Measurements from ENCODE around the gene METTL16. TPM values are rescaled to one million over a fixed set of nuclear protein-coding genes. Genes with fewer than 3 reads are reported as not detected.

METTL16 gene
- total RNA-seq, 1 donor from 2014 or later = 25.3 TPM

GRCh38 chr17:2385240-2386210 lies 126.2 kb downstream of the METTL16 start:
- DNase-seq (ENCODE audit: low spot score) = no peak

DNA sequence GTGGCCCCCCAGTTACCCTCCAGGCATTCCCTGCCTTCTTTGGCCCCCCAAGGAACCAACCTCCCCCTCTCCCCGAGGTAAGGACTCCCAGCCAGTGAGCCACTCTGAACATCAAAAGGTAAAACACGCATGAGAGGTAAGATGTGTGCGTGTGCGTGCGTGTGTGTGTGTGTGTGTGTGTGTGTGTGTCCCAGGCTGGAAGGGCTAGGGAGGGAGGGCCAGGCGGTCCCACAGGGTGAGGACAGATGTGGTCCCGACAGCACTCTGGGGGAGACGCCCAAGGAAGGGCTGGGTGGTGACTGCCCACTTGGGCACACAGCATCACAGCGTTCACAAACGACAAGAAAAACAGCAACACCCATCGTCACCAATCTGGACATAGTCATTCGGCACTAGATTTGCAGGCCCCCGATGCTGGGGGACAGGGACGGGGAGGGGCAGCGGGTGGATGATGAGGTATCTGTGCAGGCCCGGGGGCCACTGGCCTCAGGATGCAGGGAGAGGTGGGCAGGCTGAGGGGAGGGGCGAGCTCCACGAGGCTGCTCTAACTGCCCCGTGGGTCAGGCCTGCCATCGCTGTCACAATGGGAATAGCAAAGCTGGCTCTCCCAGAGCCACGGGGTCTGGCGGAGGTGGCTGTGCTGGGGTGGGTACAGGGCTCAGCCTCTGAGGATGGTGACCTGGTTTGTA lies 127.1 kb downstream of the METTL16 start:
- no peak for DNase-seq (ENCODE audit: low spot score)

DNA sequence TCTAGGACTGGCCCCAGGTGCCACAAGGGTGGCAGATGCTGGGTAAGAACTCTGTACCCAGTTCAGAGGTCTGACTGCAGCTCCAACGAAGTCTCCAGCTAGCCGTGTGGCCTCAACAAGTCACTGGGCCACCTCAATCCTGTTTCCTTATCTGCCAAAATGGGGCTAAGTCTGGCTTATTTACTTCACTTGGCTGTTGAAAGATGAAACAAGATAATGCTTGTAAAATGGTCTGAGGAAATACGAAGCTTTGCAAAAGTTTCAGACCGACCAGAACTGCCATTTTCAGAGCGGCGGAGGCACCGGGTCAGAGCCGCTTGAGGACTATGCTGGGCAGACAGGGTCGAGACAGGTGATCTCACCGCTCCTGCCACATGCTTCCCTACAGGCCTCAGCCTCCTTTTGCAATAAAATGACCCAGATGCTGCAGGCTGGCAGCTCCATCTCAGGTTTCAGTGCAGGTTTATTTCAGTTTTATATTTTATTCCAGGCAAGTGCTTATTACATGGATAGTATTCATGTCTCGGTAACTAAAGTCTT lies 128.0 kb downstream of the METTL16 start:
- DNase-seq (ENCODE audit: low spot score) = no peak

DNA sequence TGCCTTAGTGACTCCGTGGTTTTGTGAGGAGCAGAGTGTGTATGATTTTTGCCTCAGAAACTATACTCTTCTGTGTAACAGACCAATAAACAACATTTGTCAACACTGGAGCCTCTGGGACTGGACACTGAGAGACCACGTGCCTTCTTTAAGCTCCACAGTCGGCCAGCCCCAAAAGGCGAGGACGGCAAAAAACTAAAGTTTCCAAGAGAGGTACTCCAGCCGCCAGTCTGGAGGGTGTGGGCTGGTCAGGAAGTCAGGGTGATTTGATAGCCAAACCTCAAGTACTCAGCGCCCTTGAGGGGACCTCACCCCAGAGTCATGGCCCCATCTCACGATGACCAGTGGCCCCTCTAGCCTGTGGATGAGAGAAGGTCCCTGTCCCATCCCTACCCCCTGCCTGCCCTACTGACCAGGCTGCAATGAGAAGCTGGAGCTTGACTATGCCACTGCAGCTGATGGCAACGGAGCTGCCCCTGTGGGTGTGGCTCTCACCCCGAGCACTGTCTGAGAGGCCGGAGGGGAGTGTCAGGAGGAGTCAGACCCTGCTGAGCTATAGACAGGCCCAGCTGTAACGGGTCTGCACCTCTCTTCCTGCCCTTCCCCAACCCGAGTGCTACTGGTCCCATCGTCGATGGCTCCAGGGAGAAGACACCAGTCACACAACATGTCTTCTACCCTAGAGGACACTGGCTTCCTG lies 130.6 kb downstream of the METTL16 start:
- no peak for DNase-seq (ENCODE audit: low spot score)

- no peak for DNase-seq (ENCODE audit: low spot score)
Observed at GRCh38 chr17:2380226-2380922, 131.3 kb downstream of the METTL16 start.

DNA sequence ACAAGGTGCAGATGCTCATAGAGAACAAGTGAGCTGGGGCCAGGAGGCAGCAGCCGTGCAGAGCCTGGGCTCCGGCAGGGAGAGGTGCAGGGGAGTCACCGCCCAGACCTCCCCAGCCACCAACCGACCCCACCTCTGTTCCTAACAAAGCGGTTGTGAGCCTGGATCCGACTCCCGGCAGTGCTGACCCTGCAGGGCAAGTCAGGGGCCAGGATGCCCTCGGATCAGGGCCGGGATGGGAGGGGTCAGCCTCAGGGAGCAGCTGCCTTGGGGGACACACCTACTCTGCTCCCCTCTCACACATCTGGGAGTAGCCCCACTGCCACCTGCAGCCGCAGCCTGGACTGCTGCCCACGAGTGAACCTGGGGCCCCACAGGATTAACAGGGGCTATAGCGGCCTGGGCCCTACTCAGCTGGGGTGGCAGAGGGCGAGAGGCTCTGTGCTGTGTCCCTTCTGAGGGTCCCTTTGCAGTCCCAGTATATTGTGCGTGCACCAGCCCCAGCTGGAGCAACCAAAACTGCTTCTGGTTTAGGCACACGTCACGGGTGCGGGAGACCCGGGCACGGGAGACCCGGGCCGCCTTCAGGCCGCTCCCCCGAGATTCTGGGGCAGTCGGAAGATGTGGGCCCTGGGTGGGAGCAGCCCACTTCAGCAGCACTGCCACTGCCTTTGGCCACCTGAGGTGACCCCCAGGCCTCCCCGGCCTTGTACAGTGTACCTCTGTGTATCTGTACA lies 132.0 kb downstream of the METTL16 start:
- no peak for DNase-seq (ENCODE audit: low spot score)

DNA sequence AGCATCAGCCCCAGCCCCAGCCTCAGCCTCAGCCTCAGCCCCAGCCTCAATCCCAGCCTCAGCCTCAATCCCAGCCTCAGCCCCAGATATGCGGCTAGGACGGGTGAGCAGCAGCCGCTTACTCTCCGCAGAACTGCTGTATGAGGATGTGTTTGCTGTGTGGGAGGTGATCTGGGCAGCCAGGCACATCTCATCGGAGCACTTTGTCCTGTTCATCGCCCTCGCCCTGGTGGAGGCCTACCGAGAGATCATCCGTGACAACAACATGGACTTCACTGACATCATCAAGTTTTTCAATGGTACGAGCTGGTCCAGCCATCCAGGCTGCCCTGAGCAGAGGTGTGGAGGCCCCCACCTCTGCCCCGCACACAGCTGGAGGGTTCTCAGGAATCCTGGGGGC lies 132.8 kb downstream of the METTL16 start:
- DNase-seq (ENCODE audit: low spot score) = no peak

- no peak for DNase-seq (ENCODE audit: low spot score)
Observed at GRCh38 chr17:2377659-2378058, 134.0 kb downstream of the METTL16 start.

DNA sequence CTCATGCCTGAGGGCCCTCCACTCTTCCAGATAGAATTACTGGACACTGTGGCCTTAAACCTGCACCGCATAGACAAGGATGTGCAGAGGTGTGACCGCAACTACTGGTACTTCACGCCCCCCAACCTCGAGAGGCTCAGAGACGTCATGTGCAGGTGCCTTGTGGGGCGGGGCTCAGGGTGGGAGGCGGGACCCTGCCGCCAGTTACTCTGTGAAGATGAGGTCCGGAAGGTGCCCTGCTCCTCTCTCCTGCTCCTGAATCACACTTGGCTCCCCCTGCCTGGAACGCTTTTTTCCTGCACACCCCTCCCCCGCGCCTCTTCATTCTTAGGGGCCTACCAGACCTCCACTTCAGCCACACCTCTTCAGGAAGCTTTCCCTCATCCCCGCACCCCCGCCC lies 135.6 kb downstream of the METTL16 start:
- DNase-seq (ENCODE audit: low spot score) = no peak

DNA sequence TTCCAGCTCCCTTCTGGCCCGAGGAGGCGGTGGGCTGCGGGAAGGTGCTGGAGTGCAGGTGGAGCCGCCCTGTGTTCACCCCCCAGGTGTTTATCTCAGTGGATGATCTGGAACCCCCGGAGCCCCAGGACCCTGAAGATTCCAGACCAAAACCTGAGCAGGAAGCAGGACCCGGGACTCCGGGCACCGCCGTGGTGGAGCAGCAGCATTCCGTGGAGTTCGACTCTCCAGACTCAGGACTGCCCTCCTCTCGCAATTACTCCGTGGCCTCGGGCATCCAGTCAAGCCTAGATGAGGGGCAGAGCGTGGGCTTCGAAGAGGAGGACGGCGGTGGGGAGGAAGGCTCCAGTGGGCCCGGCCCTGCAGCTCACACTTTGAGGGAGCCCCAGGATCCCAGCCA lies 136.3 kb downstream of the METTL16 start:
- DNase-seq (ENCODE audit: low spot score) = no peak

GRCh38 chr17:2374549-2375285 lies 137.0 kb downstream of the METTL16 start:
- no peak for DNase-seq (ENCODE audit: low spot score)

DNA sequence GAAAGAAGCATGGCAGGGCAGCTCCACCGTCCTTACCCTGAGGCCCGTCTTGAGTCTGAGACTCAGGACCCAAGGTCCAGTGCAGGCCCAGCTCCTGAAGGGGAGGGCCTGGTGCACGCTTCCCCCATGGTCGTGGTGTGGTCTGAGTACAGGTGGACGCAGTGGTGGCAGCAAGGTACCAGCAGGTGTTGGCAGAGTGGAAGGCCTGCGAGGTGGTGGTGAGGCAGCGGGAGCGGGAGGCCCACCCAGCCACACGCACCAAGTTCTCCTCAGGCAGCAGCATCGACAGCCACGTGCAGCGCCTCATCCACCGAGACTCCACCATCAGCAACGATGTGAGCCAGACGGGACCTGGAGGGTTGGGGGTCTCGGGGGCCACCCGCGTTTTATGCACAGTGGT lies 138.5 kb downstream of the METTL16 start:
- DNase-seq (ENCODE audit: low spot score) = no peak

GRCh38 chr17:2372681-2373080 lies 139.0 kb downstream of the METTL16 start:
- no peak for DNase-seq (ENCODE audit: low spot score)

DNA sequence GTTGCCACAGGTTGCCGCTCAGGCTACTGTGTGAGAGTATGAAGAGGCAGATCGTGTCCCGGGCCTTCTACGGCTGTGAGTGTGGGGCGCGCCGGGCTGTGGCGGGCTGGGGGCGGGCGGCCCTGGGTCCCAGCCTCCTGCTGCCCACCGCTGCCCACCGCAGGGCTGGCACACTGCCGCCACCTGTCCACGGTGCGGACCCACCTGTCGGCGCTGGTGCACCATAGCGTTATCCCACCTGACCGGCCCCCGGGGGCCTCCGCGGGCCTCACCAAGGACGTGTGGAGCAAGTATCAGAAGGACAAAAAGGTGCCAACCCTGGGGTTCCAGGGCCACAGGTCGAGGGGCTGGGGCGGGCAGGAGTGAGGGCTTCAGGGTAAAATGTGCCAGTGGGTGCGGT lies 139.5 kb downstream of the METTL16 start:
- no peak for DNase-seq (ENCODE audit: low spot score)

GRCh38 chr17:2371183-2372130 lies 140.2 kb downstream of the METTL16 start:
- no peak for DNase-seq (ENCODE audit: low spot score)

- no peak for DNase-seq (ENCODE audit: low spot score)
Observed at GRCh38 chr17:2370211-2370589, 141.5 kb downstream of the METTL16 start.

GRCh38 chr17:2369551-2370210 lies 142.0 kb downstream of the METTL16 start:
- DNase-seq (ENCODE audit: low spot score) = no peak

- DNase-seq (ENCODE audit: low spot score) = no peak
Observed at GRCh38 chr17:2369039-2369438, 142.6 kb downstream of the METTL16 start.
